ENCODE measurements around the gene TENM4. TPM values are rescaled to one million over a fixed set of nuclear protein-coding genes. Genes with fewer than 3 reads are reported as not detected.

The TENM4 gene
- total and polyA plus RNA-seq, 10 of the 15 experiments (the other 5 are each of a cell fraction or from before 2014, with no cell fraction given): 0.03 to 0.12 (median 0.06) TPM; not detected in 7

DNA sequence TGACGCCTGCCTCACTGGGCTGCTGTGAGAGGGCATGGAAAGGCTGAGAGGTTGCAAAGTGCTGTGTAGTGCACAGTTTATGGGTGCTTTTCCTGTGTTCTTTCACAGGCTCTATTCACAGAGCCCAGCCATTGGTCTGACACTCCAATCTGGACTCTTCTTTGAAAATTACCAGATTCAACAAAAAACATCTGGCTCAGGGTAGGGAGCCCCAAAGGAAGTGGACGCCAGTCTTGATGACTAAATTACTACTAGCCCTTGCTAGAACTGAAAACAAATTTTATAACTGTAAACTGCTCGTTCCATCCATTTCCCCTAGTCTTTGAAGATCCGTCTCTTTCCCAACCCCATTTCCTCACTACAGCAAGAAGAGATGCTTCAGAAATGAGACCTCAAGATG is 178.6 kb downstream of the TENM4 start:
- H3K36me3 ChIP-seq (ENCODE audit: control insufficient read depth in 2 of 2, insufficient read depth in 2 of 2, low read length in 1 of 2): no peaks in the 10 kb centered on the region
- in situ Hi-C loops (cut with MboI): no loop called here
- no peak for DNase-seq (ENCODE audit: low read depth, low spot score)
- ATAC-seq: no peak
- 0% methylated on average over 4 of the region's 4 CpGs for WGBS (ENCODE audit: insufficient coverage, insufficient replicate concordance, low lambda C conversion rate, missing lambda C conversion rate)
- no peak for FAIRE-seq
- RAD21 ChIA-PET (ENCODE audit: unreplicated experiment): no interaction called here
- no peaks in the 10 kb centered on the region for H3K9me3 ChIP-seq (replicated peaks; ENCODE audit: control insufficient read depth, insufficient read depth, low read length)
- no peak overlapping the region for H3K9ac ChIP-seq (ENCODE audit: control insufficient read depth, insufficient read depth, low read length)
- no peaks in the 10 kb centered on the region for H4K20me1 ChIP-seq (ENCODE audit: control insufficient read depth, insufficient read depth)
- POLR2A ChIA-PET: no interaction called here
- H2AFZ ChIP-seq (ENCODE audit: control insufficient read depth, low read depth, low read length): no peak overlapping the region
- no peaks in the 10 kb centered on the region for H3K79me2 ChIP-seq (ENCODE audit: control insufficient read depth, insufficient read depth, low read length)
- no peak overlapping the region for H3K27ac ChIP-seq (ENCODE audit: control insufficient read depth, insufficient read depth)
- intact Hi-C loops (cut with micrococcal nuclease; ENCODE audit: unreplicated experiment): no loop called here
- no TSS peak for BruUV-seq (replicated peaks)
- CTCF ChIA-PET: no interaction called here
- no peak overlapping the region for H3K4me3 ChIP-seq
- no peak overlapping the region for H3K4me2 ChIP-seq (ENCODE audit: control insufficient read depth, insufficient read depth)
- H3K27me3 ChIP-seq (replicated peaks in 1 of 2; ENCODE audit: control insufficient read depth in 2 of 2, insufficient read depth in 2 of 2, low read length in 1 of 2): no peaks in the 10 kb centered on the region
- SMC1A ChIA-PET (ENCODE audit: uncharacterized antibody, unreplicated experiment): no interaction called here
- H3K4me1 ChIP-seq (ENCODE audit: control insufficient read depth, insufficient read depth, low read length): no peaks in the 10 kb centered on the region
- no peak for TF ChIP-seq EP300 (IDR thresholded peaks at IDR 0.05; ENCODE audit: borderline replicate concordance in 1 of 2, control insufficient read depth in 1 of 2, low read depth in 2 of 2, low read length in 2 of 2)
- TF ChIP-seq, protein P1, sequence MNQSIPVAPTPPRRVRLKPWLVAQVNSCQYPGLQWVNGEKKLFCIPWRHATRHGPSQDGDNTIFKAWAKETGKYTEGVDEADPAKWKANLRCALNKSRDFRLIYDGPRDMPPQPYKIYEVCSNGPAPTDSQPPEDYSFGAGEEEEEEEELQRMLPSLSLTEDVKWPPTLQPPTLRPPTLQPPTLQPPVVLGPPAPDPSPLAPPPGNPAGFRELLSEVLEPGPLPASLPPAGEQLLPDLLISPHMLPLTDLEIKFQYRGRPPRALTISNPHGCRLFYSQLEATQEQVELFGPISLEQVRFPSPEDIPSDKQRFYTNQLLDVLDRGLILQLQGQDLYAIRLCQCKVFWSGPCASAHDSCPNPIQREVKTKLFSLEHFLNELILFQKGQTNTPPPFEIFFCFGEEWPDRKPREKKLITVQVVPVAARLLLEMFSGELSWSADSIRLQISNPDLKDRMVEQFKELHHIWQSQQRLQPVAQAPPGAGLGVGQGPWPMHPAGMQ (IDR thresholded peaks at IDR 0.05; ENCODE audit: borderline replicate concordance): no peak
- TF ChIP-seq CHD1 (IDR thresholded peaks at IDR 0.05; ENCODE audit: low read depth, low read length): no peak
- no peak for TF ChIP-seq CHD4 (IDR thresholded peaks at IDR 0.05)
- no peak for TF ChIP-seq TCF12 (IDR thresholded peaks at IDR 0.05; ENCODE audit: low read depth, low read length)
- TF ChIP-seq BHLHE40 (IDR thresholded peaks at IDR 0.05; ENCODE audit: borderline replicate concordance in 1 of 2, low read depth in 2 of 2, low read length in 1 of 2): no peak
- TF ChIP-seq DPF2 (IDR thresholded peaks at IDR 0.05): no peak
- TF ChIP-seq, protein P2, sequence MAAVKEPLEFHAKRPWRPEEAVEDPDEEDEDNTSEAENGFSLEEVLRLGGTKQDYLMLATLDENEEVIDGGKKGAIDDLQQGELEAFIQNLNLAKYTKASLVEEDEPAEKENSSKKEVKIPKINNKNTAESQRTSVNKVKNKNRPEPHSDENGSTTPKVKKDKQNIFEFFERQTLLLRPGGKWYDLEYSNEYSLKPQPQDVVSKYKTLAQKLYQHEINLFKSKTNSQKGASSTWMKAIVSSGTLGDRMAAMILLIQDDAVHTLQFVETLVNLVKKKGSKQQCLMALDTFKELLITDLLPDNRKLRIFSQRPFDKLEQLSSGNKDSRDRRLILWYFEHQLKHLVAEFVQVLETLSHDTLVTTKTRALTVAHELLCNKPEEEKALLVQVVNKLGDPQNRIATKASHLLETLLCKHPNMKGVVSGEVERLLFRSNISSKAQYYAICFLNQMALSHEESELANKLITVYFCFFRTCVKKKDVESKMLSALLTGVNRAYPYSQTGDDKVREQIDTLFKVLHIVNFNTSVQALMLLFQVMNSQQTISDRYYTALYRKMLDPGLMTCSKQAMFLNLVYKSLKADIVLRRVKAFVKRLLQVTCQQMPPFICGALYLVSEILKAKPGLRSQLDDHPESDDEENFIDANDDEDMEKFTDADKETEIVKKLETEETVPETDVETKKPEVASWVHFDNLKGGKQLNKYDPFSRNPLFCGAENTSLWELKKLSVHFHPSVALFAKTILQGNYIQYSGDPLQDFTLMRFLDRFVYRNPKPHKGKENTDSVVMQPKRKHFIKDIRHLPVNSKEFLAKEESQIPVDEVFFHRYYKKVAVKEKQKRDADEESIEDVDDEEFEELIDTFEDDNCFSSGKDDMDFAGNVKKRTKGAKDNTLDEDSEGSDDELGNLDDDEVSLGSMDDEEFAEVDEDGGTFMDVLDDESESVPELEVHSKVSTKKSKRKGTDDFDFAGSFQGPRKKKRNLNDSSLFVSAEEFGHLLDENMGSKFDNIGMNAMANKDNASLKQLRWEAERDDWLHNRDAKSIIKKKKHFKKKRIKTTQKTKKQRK (IDR thresholded peaks at IDR 0.05; ENCODE audit: low read depth, low read length): no peak
- TF ChIP-seq, protein P3, sequence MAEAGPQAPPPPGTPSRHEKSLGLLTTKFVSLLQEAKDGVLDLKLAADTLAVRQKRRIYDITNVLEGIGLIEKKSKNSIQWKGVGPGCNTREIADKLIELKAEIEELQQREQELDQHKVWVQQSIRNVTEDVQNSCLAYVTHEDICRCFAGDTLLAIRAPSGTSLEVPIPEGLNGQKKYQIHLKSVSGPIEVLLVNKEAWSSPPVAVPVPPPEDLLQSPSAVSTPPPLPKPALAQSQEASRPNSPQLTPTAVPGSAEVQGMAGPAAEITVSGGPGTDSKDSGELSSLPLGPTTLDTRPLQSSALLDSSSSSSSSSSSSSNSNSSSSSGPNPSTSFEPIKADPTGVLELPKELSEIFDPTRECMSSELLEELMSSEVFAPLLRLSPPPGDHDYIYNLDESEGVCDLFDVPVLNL (IDR thresholded peaks at IDR 0.05; ENCODE audit: low read depth, low read length): no peak
- no peak for TF ChIP-seq EGR1 (IDR thresholded peaks at IDR 0.05; ENCODE audit: borderline replicate concordance in 1 of 2, low read depth in 2 of 2, low read length in 2 of 2)
- TF ChIP-seq POU2F2 (IDR thresholded peaks at IDR 0.05; ENCODE audit: borderline replicate concordance, low read depth, low read length): no peak
- TF ChIP-seq, protein P4, sequence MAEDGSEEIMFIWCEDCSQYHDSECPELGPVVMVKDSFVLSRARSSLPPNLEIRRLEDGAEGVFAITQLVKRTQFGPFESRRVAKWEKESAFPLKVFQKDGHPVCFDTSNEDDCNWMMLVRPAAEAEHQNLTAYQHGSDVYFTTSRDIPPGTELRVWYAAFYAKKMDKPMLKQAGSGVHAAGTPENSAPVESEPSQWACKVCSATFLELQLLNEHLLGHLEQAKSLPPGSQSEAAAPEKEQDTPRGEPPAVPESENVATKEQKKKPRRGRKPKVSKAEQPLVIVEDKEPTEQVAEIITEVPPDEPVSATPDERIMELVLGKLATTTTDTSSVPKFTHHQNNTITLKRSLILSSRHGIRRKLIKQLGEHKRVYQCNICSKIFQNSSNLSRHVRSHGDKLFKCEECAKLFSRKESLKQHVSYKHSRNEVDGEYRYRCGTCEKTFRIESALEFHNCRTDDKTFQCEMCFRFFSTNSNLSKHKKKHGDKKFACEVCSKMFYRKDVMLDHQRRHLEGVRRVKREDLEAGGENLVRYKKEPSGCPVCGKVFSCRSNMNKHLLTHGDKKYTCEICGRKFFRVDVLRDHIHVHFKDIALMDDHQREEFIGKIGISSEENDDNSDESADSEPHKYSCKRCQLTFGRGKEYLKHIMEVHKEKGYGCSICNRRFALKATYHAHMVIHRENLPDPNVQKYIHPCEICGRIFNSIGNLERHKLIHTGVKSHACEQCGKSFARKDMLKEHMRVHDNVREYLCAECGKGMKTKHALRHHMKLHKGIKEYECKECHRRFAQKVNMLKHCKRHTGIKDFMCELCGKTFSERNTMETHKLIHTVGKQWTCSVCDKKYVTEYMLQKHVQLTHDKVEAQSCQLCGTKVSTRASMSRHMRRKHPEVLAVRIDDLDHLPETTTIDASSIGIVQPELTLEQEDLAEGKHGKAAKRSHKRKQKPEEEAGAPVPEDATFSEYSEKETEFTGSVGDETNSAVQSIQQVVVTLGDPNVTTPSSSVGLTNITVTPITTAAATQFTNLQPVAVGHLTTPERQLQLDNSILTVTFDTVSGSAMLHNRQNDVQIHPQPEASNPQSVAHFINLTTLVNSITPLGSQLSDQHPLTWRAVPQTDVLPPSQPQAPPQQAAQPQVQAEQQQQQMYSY (CRISPR knock-in tag; IDR thresholded peaks at IDR 0.05): no peak
